Measurements from ENCODE around the gene KDM2B. TPM values are rescaled to one million over a fixed set of nuclear protein-coding genes. Genes with fewer than 3 reads are reported as not detected.

KDM2B gene
- total and polyA plus RNA-seq, 10 of the 15 experiments (the other 5 are each of a cell fraction or from before 2014, with no cell fraction given), result 13.6 to 124 (median 40.4) TPM

GRCh38 chr12:121391619-121392324 is 189.1 kb downstream of the KDM2B start (continued):
- TF ChIP-seq ATF7 (IDR thresholded peaks at IDR 0.05; ENCODE audit: low read depth) (peak; percentile 24; the same call in 1 of the 2 replicates), CEBPB (IDR thresholded peaks at IDR 0.05; ENCODE audit: borderline replicate concordance in 1 of 2, low read depth in 2 of 2, low read length in 2 of 2) (no peak), HDAC2 (IDR thresholded peaks at IDR 0.05) (no peak), SREBF2 (IDR thresholded peaks at IDR 0.05; ENCODE audit: low read length) (no peak), HCFC1 (IDR thresholded peaks at IDR 0.05; ENCODE audit: low read length) (no peak), REST (IDR thresholded peaks at IDR 0.05; ENCODE audit: low read depth, low read length) (no peak), E2F4 (IDR thresholded peaks at IDR 0.05; ENCODE audit: low read depth, low read length) (no peak), TARDBP (IDR thresholded peaks at IDR 0.05; ENCODE audit: borderline replicate concordance) (no peak), MXI1 (IDR thresholded peaks at IDR 0.05; ENCODE audit: low read depth, low read length) (no peak), NFYA (IDR thresholded peaks at IDR 0.05; ENCODE audit: borderline replicate concordance, low read depth, low read length) (no peak), LARP7 (IDR thresholded peaks at IDR 0.05) (no peak), ZZZ3 (IDR thresholded peaks at IDR 0.05; ENCODE audit: control insufficient read depth, insufficient read length, low read depth) (no peak), SIX5 (IDR thresholded peaks at IDR 0.05; ENCODE audit: low read depth, low read length, severe bottlenecking) (no peak), TBL1XR1 (IDR thresholded peaks at IDR 0.05; ENCODE audit: low read depth, low read length) (no peak), ESRRA (IDR thresholded peaks at IDR 0.05; ENCODE audit: low read length) (no peak), CHD1 (IDR thresholded peaks at IDR 0.05; ENCODE audit: low read depth, low read length) (no peak), SMAD1 (IDR thresholded peaks at IDR 0.05; ENCODE audit: low read depth, partially characterized antibody) (no peak), ZBTB4 (CRISPR knock-in tag; IDR thresholded peaks at IDR 0.05) (no peak), MEF2B (IDR thresholded peaks at IDR 0.05; ENCODE audit: partially characterized antibody, poor library complexity, severe bottlenecking) (no peak), BHLHE40 (IDR thresholded peaks at IDR 0.05; ENCODE audit: borderline replicate concordance in 1 of 2, low read depth in 2 of 2, low read length in 1 of 2) (peak in 1 of 2 experiments; percentile 42; a peak in 1 of 4 replicates), CTCF (IDR thresholded peaks at IDR 0.05 in 2 of 3, conservative IDR thresholded peaks at IDR 0.05 in 1 of 3; ENCODE audit: control insufficient read depth in 2 of 3, extremely low read depth in 1 of 3, insufficient read depth in 1 of 3, low read depth in 3 of 3, low read length in 3 of 3) (no peak)

Data from GM12878 (cell line).